ENCODE results near the gene NEGR1. TPM values are rescaled to one million over a fixed set of nuclear protein-coding genes. Genes with fewer than 3 reads are reported as not detected.
"Not testable (repeated sequence)": the region's sequence is repeated elsewhere in the genome, so short reads cannot be mapped to it uniquely, and the experiment has no call there.

NEGR1 gene
- total and polyA plus RNA-seq, 2 experiments from 2014 or later, result 0.57 to 0.94 TPM

DNA sequence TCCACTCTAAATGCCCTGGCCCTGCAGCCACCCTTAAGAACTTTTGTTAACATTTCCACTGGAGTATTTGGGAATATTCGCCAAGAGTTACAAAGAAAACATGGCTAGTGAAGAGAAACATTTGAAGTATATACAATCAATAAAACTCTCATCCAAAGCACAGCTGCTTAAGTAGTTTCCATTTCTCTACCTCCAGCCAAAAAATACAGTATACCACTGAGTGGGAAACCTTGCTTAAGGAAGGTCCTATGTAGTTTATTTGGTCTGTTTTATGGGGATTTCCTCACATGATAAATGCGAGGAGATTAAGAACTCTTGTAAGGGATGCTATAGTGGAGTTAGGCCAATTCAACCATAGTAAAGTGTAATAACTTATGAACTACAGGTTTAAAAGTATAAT, 382.5 kb downstream of the NEGR1 start:
- H3F3A ChIP-seq (replicated peaks; ENCODE audit: low read depth), result no peaks in the 10 kb centered on the region
- Mint-ChIP-seq H3K27me3 (ENCODE audit: insufficient read depth, low read depth, poor library complexity) (no peaks in the 10 kb centered on the region), H3K4me3 (no peak overlapping the region), H3K4me1 (no peaks in the 10 kb centered on the region), H3K36me3 (ENCODE audit: low read depth) (no peaks in the 10 kb centered on the region), H3K27ac (no peak overlapping the region), H3K9me3 (no peaks in the 10 kb centered on the region)
- no peak overlapping the region for H3K27ac ChIP-seq (ENCODE audit: low read depth)
- ATAC-seq (no peak), DNase-seq (ENCODE audit: low spot score) (no peak)
- H3K4me1 ChIP-seq (ENCODE audit: insufficient read depth), result no peaks in the 10 kb centered on the region
- H3K9me2 ChIP-seq (ENCODE audit: insufficient read depth), result no peaks in the 10 kb centered on the region
- no peak overlapping the region for H3K4me2 ChIP-seq
- H4K20me1 ChIP-seq (replicated peaks; ENCODE audit: insufficient read depth), result no peaks in the 10 kb centered on the region
- H3K79me2 ChIP-seq (replicated peaks; ENCODE audit: insufficient read depth), result no peaks in the 10 kb centered on the region
- no peak overlapping the region for H3K4me3 ChIP-seq
- no peaks in the 10 kb centered on the region for H3K36me3 ChIP-seq (ENCODE audit: insufficient read depth)
- H3K27me3 ChIP-seq (ENCODE audit: insufficient read depth), result no peaks in the 10 kb centered on the region
- H2AFZ ChIP-seq, result no peak overlapping the region
- TF ChIP-seq, protein P1, sequence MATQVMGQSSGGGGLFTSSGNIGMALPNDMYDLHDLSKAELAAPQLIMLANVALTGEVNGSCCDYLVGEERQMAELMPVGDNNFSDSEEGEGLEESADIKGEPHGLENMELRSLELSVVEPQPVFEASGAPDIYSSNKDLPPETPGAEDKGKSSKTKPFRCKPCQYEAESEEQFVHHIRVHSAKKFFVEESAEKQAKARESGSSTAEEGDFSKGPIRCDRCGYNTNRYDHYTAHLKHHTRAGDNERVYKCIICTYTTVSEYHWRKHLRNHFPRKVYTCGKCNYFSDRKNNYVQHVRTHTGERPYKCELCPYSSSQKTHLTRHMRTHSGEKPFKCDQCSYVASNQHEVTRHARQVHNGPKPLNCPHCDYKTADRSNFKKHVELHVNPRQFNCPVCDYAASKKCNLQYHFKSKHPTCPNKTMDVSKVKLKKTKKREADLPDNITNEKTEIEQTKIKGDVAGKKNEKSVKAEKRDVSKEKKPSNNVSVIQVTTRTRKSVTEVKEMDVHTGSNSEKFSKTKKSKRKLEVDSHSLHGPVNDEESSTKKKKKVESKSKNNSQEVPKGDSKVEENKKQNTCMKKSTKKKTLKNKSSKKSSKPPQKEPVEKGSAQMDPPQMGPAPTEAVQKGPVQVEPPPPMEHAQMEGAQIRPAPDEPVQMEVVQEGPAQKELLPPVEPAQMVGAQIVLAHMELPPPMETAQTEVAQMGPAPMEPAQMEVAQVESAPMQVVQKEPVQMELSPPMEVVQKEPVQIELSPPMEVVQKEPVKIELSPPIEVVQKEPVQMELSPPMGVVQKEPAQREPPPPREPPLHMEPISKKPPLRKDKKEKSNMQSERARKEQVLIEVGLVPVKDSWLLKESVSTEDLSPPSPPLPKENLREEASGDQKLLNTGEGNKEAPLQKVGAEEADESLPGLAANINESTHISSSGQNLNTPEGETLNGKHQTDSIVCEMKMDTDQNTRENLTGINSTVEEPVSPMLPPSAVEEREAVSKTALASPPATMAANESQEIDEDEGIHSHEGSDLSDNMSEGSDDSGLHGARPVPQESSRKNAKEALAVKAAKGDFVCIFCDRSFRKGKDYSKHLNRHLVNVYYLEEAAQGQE (IDR thresholded peaks at IDR 0.05; ENCODE audit: unreplicated experiment), result no peak
- TF ChIP-seq POLR2AphosphoS5 (IDR thresholded peaks at IDR 0.05; ENCODE audit: low read depth), result no peak
- TF ChIP-seq ZNF331 (CRISPR knock-in tag; IDR thresholded peaks at IDR 0.05; ENCODE audit: low read depth), result no peak
- TF ChIP-seq JUNB (IDR thresholded peaks at IDR 0.05; ENCODE audit: unreplicated experiment), result no peak
- TF ChIP-seq, protein P2, sequence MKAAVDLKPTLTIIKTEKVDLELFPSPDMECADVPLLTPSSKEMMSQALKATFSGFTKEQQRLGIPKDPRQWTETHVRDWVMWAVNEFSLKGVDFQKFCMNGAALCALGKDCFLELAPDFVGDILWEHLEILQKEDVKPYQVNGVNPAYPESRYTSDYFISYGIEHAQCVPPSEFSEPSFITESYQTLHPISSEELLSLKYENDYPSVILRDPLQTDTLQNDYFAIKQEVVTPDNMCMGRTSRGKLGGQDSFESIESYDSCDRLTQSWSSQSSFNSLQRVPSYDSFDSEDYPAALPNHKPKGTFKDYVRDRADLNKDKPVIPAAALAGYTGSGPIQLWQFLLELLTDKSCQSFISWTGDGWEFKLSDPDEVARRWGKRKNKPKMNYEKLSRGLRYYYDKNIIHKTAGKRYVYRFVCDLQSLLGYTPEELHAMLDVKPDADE (IDR thresholded peaks at IDR 0.05), result no peak
- no peak for TF ChIP-seq STAT1 (IDR thresholded peaks at IDR 0.05; ENCODE audit: unreplicated experiment)
- TF ChIP-seq, protein P3, sequence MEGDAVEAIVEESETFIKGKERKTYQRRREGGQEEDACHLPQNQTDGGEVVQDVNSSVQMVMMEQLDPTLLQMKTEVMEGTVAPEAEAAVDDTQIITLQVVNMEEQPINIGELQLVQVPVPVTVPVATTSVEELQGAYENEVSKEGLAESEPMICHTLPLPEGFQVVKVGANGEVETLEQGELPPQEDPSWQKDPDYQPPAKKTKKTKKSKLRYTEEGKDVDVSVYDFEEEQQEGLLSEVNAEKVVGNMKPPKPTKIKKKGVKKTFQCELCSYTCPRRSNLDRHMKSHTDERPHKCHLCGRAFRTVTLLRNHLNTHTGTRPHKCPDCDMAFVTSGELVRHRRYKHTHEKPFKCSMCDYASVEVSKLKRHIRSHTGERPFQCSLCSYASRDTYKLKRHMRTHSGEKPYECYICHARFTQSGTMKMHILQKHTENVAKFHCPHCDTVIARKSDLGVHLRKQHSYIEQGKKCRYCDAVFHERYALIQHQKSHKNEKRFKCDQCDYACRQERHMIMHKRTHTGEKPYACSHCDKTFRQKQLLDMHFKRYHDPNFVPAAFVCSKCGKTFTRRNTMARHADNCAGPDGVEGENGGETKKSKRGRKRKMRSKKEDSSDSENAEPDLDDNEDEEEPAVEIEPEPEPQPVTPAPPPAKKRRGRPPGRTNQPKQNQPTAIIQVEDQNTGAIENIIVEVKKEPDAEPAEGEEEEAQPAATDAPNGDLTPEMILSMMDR (conservative IDR thresholded peaks at IDR 0.05; ENCODE audit: low read depth in 2 of 2), result no peak

DNA sequence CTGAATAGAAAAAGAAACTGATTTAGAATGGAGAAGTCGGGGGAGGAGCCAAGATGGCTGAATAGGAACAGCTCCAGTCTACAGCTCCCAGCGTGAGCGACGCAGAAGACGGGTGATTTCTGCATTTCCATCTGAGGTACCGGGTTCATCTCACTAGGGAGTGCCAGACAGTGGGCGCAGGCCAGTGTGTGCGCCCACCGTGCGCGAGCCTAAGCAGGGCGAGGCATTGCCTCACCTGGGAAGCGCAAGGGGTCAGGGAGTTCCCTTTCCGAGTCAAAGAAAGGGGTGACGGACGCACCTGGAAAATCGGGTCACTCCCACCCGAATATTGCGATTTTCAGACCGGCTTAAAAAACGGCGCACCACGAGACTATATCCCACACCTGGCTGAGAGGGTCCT, 394.2 kb downstream of the NEGR1 start:
- not testable (repeated sequence) for H3K9me2 ChIP-seq (ENCODE audit: insufficient read depth); H3K4me2 ChIP-seq; H2AFZ ChIP-seq; H3K4me3 ChIP-seq; H4K20me1 ChIP-seq (replicated peaks; ENCODE audit: insufficient read depth); H3F3A ChIP-seq (replicated peaks; ENCODE audit: low read depth); H3K36me3 Mint-ChIP-seq (ENCODE audit: low read depth); H3K27me3 ChIP-seq (ENCODE audit: insufficient read depth); H3K79me2 ChIP-seq (replicated peaks; ENCODE audit: insufficient read depth); H3K9me3 Mint-ChIP-seq; H3K27me3 Mint-ChIP-seq (ENCODE audit: insufficient read depth, low read depth, poor library complexity); ATAC-seq; H3K27ac Mint-ChIP-seq; H3K36me3 ChIP-seq (ENCODE audit: insufficient read depth); H3K4me1 ChIP-seq (ENCODE audit: insufficient read depth); H3K4me3 Mint-ChIP-seq; H3K27ac ChIP-seq (ENCODE audit: low read depth)
- peak; percentile 10 for DNase-seq (ENCODE audit: low spot score)
- peaks cover 11% of the 10 kb centered on the region; the same call in 2 of the 3 replicates for H3K4me1 Mint-ChIP-seq

All from GM23338 (cell line).